ENCODE measurements around the gene HABP4.

DNA sequence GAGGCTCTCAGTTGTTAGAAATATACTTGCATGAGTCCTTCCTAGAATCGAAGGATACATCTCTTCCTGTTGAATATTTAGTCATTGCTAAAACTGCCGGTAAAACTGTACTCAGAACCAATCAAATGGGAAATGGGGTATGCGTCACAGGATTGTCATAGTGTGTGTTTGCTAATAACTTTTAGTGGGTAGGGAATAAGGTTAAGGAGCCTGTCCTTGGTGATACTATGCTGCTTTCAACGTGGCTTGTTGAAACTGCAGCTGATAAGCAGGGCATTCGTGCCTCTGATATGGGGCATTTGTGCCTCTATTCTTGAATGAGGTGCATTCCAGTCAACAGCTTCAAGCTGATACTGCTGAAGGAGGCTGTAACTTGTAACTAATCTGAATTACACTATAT is 26.6 kb downstream of the HABP4 start:
- TF ChIP-seq, protein P1, sequence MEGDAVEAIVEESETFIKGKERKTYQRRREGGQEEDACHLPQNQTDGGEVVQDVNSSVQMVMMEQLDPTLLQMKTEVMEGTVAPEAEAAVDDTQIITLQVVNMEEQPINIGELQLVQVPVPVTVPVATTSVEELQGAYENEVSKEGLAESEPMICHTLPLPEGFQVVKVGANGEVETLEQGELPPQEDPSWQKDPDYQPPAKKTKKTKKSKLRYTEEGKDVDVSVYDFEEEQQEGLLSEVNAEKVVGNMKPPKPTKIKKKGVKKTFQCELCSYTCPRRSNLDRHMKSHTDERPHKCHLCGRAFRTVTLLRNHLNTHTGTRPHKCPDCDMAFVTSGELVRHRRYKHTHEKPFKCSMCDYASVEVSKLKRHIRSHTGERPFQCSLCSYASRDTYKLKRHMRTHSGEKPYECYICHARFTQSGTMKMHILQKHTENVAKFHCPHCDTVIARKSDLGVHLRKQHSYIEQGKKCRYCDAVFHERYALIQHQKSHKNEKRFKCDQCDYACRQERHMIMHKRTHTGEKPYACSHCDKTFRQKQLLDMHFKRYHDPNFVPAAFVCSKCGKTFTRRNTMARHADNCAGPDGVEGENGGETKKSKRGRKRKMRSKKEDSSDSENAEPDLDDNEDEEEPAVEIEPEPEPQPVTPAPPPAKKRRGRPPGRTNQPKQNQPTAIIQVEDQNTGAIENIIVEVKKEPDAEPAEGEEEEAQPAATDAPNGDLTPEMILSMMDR (IDR thresholded peaks at IDR 0.05 in 2 of 3, conservative IDR thresholded peaks at IDR 0.05 in 1 of 3; ENCODE audit: control insufficient read depth in 2 of 3, extremely low read depth in 1 of 3, insufficient read depth in 1 of 3, low read depth in 3 of 3, low read length in 3 of 3) = no peak
- TF ChIP-seq KLF5 (IDR thresholded peaks at IDR 0.05; ENCODE audit: partially characterized antibody) (no peak), MXI1 (IDR thresholded peaks at IDR 0.05; ENCODE audit: low read depth, low read length) (no peak), EP300 (IDR thresholded peaks at IDR 0.05; ENCODE audit: borderline replicate concordance in 1 of 2, control insufficient read depth in 1 of 2, low read depth in 2 of 2, low read length in 2 of 2) (no peak)

All from GM12878 (cell line).